CD4-positive, alpha-beta T cell (primary cell): ENCODE measurements around the gene PHF2. TPM values are rescaled to one million over a fixed set of nuclear protein-coding genes. Genes with fewer than 3 reads are reported as not detected.
A peak's percentile ranks its signal among the peaks of the same experiment; 100 is the strongest.

ENCODE experiments used
- ATAC-seq: fragments of 200-7000 bp; cut with Tn5 transposase; one replicate; pipeline ENCODE4 v1.10.0; 2022; ENCODE audit warnings: mild to moderate bottlenecking; ENCODE audit not compliant: poor library complexity
- CTCF ChIA-PET: fragments of 350-600 bp; sonication (Branson Sonifier 250); formaldehyde crosslinking; loops from one replicate; lab custom pipeline; 2021; ENCODE audit warnings: antibody characterized with exemption, inconsistent platforms; lab: Charles Lee
- POLR2A ChIA-PET: fragments of 350-600 bp; sonication (Branson Sonifier 250); formaldehyde crosslinking; loops from one replicate; lab custom pipeline; 2021; ENCODE audit warnings: antibody characterized with exemption, inconsistent platforms; lab: Charles Lee
- DNase-seq, 14 experiments: peaks; one replicate each; pipeline ENCODE4 v3.0.0-alpha.2; 2013 to 2020; ENCODE audit warnings: mixed read lengths in 2 of 14
- H3K27ac ChIP-seq, 2 donors: one replicate each; pipeline versions ENCODE4 v1.5.1 to v1.7.0; 2013; ENCODE audit warnings: low read length in 2 of 2, low read depth in 1 of 2, mild to moderate bottlenecking in 1 of 2
- H3K27me3 ChIP-seq, 2 experiments: 1 replicate in 1 of 2; 2 replicates in 1 of 2; pipeline versions ENCODE4 v1.6.1 to v1.7.0; 2013; ENCODE audit warnings: low read length in 2 of 2, control low read depth in 1 of 2, mild to moderate bottlenecking in 1 of 2, moderate library complexity in 1 of 2; ENCODE audit not compliant: insufficient read depth in 2 of 2, control insufficient read depth in 1 of 2
- H3K36me3 ChIP-seq: one replicate; pipeline ENCODE4 v1.6.1; 2013; ENCODE audit warnings: low read length, control low read depth; ENCODE audit not compliant: insufficient read depth
- H3K4me1 ChIP-seq: one replicate; pipeline ENCODE4 v1.6.1; 2013; ENCODE audit warnings: low read length, control low read depth; ENCODE audit not compliant: insufficient read depth
- H3K4me3 ChIP-seq: one replicate; pipeline ENCODE4 v1.5.1; 2013; ENCODE audit warnings: mild to moderate bottlenecking, low read length, moderate library complexity
- H3K9me3 ChIP-seq, 2 experiments: 1 replicate in 1 of 2; 2 replicates in 1 of 2; pipeline versions ENCODE4 v1.6.1 to v1.7.0; 2013; ENCODE audit warnings: low read length in 2 of 2, mild to moderate bottlenecking in 2 of 2, control low read depth in 1 of 2, moderate library complexity in 1 of 2; ENCODE audit not compliant: control insufficient read depth in 1 of 2, insufficient read depth in 1 of 2
- H3K27ac Mint-ChIP-seq: one replicate; pipeline ENCODE4 v1.8.0; 2020; ENCODE audit warnings: mixed read lengths
- H3K27me3 Mint-ChIP-seq: one replicate; pipeline ENCODE4 v1.8.0; 2021; ENCODE audit warnings: mixed read lengths
- H3K36me3 Mint-ChIP-seq: one replicate; pipeline ENCODE4 v1.8.0; 2021; ENCODE audit warnings: low read depth, mixed read lengths
- H3K4me1 Mint-ChIP-seq: one replicate; pipeline ENCODE4 v1.8.0; 2021; ENCODE audit warnings: low read depth, mixed read lengths
- H3K4me3 Mint-ChIP-seq: one replicate; pipeline ENCODE4 v1.8.0; 2020; ENCODE audit warnings: mild to moderate bottlenecking, mixed read lengths
- H3K9me3 Mint-ChIP-seq: one replicate; pipeline ENCODE4 v1.8.0; 2020; ENCODE audit warnings: mixed read lengths
- CTCF ChIP-seq: fragments of 200-600 bp; IDR thresholded peaks from one replicate; pipeline ENCODE4 v1.8.0; 2022; ENCODE audit warnings: antibody characterized with exemption, mild to moderate bottlenecking
- intact Hi-C, 2 experiments: fragments of 100-400 bp; cut with DNase I in 1 of 2; cut with micrococcal nuclease in 1 of 2; formaldehyde crosslinking; loops; one replicate each; pipeline versions ENCODE4 v1.15.1 to v1.9.0; 2023 to 2025; cut with DNase I, micrococcal nuclease
- total RNA-seq, 174 experiments: library from RNA in 2 of 174; stranded (reverse) in 2 of 174; gene quantifications; one replicate each; pipeline ENCODE4 v1.2.3 and lab custom pipeline; 2021 to 2026

PHF2 gene
- total RNA-seq, 2 experiments from 2014 or later = 27.3 to 28.8 TPM

DNA sequence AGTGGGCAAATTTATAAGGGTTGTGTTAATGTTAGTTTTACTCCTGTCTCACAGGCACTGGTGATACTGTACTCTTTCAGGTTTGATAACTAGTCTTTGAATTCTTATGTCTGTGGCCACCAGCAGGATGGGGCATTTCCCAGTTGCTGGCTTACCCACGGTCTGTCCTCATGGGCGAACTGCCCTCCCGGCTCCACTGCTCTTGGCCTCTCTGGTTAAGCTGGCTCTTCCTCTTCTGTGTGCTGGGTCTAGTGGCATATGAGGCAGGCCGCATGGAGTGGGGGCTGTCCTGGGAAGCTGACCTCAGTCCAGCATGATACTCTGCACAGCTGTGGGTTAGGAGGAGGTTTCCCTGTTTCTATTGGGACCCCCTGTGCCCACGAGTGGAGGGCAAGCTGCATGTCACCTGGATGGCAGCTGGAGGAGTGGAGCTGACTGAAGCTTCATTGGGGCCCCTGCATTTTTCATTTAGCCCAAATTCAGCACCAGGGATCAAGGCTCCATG, 19.5 kb downstream of the PHF2 start:
- H3K27ac Mint-ChIP-seq = peak overlapping the region; percentile 31
- no peaks in the 10 kb centered on the region for H3K27me3 ChIP-seq
- no peaks in the 10 kb centered on the region for H3K9me3 Mint-ChIP-seq
- intact Hi-C loops = no loop called here
- no peak overlapping the region for H3K4me3 Mint-ChIP-seq
- no peaks in the 10 kb centered on the region for H3K36me3 ChIP-seq
- H3K9me3 ChIP-seq = no peaks in the 10 kb centered on the region
- ATAC-seq (no peak), DNase-seq (no peak)
- H3K27me3 Mint-ChIP-seq = no peaks in the 10 kb centered on the region
- H3K36me3 Mint-ChIP-seq = no peaks in the 10 kb centered on the region
- CTCF ChIA-PET = no interaction called here
- no peak overlapping the region for H3K27ac ChIP-seq
- peaks cover 58% of the 10 kb centered on the region for H3K4me1 ChIP-seq
- TF ChIP-seq CTCF = no peak
- POLR2A ChIA-PET = no interaction called here
- H3K4me3 ChIP-seq = no peak overlapping the region
- peaks cover 88% of the 10 kb centered on the region for H3K4me1 Mint-ChIP-seq

DNA sequence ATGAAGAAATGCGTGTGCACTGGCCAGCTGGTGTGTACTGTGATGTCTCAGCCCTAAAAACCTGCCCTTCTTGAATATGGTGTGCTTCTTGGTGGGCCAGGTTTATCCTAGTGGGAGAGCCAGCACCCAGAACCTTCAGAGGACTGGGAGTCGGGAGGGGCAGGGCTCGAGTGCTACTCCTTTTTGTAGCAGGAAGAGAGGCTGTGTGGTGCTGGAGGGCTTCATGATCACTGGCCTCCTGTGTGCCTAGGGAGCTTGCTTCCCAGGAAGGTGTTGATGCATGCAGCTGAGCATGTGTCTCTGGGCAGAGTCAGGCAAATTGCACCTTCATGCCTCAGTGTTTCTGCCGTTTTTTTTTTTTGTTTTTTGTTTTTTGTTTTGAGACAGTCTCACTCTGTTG, 20.0 kb downstream of the PHF2 start:
- Histone ChIP-seq H3K27ac (no peak overlapping the region), H3K36me3 (no peaks in the 10 kb centered on the region), H3K4me1 (peaks cover 58% of the 10 kb centered on the region), H3K4me3 (no peak overlapping the region), H3K9me3 (no peaks in the 10 kb centered on the region), H3K27me3 (no peaks in the 10 kb centered on the region)
- ATAC-seq (no peak), DNase-seq (no peak)
- intact Hi-C loops = no loop called here
- ChIA-PET CTCF (no interaction called here), POLR2A (no interaction called here)
- H3K4me1 Mint-ChIP-seq = peaks cover 88% of the 10 kb centered on the region
- H3K9me3 Mint-ChIP-seq = no peaks in the 10 kb centered on the region
- no peak for TF ChIP-seq CTCF
- peaks cover 4% of the 10 kb centered on the region for H3K36me3 Mint-ChIP-seq
- H3K27ac Mint-ChIP-seq = no peak overlapping the region
- H3K27me3 Mint-ChIP-seq = no peaks in the 10 kb centered on the region
- H3K4me3 Mint-ChIP-seq = no peak overlapping the region

DNA sequence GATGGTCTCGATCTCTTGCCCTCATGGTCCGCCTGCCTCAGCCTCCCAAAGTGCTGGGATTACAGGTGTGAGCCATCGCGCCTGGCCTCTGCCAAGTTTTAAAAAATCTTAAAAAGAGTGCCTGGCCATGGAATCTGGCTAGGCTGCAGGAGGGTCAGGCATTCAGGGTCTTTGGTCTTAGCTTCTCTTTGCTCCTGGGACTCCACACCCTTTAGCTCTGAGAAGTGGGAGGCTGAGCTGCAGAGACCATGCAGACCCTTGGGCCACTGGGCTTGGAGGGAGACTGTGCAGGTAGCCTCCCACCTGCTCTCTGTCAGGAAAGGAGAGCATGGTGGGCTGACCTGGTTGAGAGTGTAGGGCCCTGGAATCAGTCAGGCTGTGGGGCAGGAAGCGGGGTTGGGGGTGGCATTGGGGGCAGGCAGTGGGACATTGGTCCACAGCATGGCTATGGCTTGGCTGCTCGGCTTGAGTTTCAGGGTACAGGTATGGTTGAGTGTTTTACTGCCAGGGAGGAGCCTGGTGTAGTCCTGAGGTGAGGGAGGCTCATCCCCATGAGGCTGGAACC, 20.8 kb downstream of the PHF2 start:
- intact Hi-C loops = no loop called here
- Mint-ChIP-seq H3K27me3 (no peaks in the 10 kb centered on the region), H3K4me3 (no peak overlapping the region), H3K27ac (peak overlapping the region; percentile 83), H3K9me3 (no peaks in the 10 kb centered on the region), H3K36me3 (peaks cover 7% of the 10 kb centered on the region), H3K4me1 (peaks cover 85% of the 10 kb centered on the region)
- ChIA-PET CTCF (no interaction called here), POLR2A (no interaction called here)
- no peaks in the 10 kb centered on the region for H3K27me3 ChIP-seq
- ATAC-seq = no peak
- no peak for DNase-seq
- no peaks in the 10 kb centered on the region for H3K36me3 ChIP-seq
- no peak overlapping the region for H3K27ac ChIP-seq
- no peaks in the 10 kb centered on the region for H3K9me3 ChIP-seq
- no peak for TF ChIP-seq CTCF
- no peak overlapping the region for H3K4me3 ChIP-seq
- peaks cover 58% of the 10 kb centered on the region for H3K4me1 ChIP-seq
